Inflammatory macrophage treated with lipopolysaccharide for 1 hour (primary cell): ENCODE data around the gene RAMACL.
"Not testable (repeated sequence)": the region's sequence is repeated elsewhere in the genome, so short reads cannot be mapped to it uniquely, and the experiment has no call there.

Experiments used
- DNase-seq, 2 donors: peaks; one replicate each; pipeline ENCODE4 v3.0.0-alpha.2; 2020 to 2022

The RAMACL gene

GRCh38 chr6:166595061-166595780 lies 8.7 kb upstream of the RAMACL start:
- DNase-seq = no peak

GRCh38 chr6:166592821-166593220 lies 6.3 kb upstream of the RAMACL start:
- DNase-seq = no peak

- DNase-seq = no peak
Measured at GRCh38 chr6:166591961-166592520, 5.6 kb upstream of the RAMACL start.

GRCh38 chr6:166591026-166591425 lies 4.5 kb upstream of the RAMACL start:
- DNase-seq = no peak

- no peak for DNase-seq
Measured at GRCh38 chr6:166589786-166590574, 3.5 kb upstream of the RAMACL start.

GRCh38 chr6:166589337-166589731 lies 2.9 kb upstream of the RAMACL start:
- DNase-seq = no peak

- DNase-seq = peak; percentile 82 to 83
Measured at GRCh38 chr6:166588691-166589336, 2.3 kb upstream of the RAMACL start.

GRCh38 chr6:166587631-166588413 lies 1.3 kb upstream of the RAMACL start:
- DNase-seq = peak in 1 of 2 donors; percentile 54

- peak; percentile 39 to 62 for DNase-seq
Measured at GRCh38 chr6:166584853-166585429, 1.5 kb downstream of the RAMACL start.

- peak; percentile 26 to 56 for DNase-seq
Measured at GRCh38 chr6:166584155-166584554, 2.3 kb downstream of the RAMACL start.

GRCh38 chr6:166583230-166583965 lies 3.1 kb downstream of the RAMACL start:
- DNase-seq = no peak

- no peak for DNase-seq
Measured at GRCh38 chr6:166582258-166582657, 4.2 kb downstream of the RAMACL start.

- not testable (repeated sequence) for DNase-seq
Measured at GRCh38 chr6:166581801-166582200, 4.7 kb downstream of the RAMACL start.

- no peak for DNase-seq
Measured at GRCh38 chr6:166581091-166581511, 5.4 kb downstream of the RAMACL start.

- no peak for DNase-seq
Measured at GRCh38 chr6:166580076-166581050, 6.1 kb downstream of the RAMACL start.

GRCh38 chr6:166579237-166579850 lies 7.1 kb downstream of the RAMACL start:
- no peak for DNase-seq

GRCh38 chr6:166578536-166579236 lies 7.8 kb downstream of the RAMACL start:
- DNase-seq = no peak

- DNase-seq = no peak
Measured at GRCh38 chr6:166575205-166575604, 11.3 kb downstream of the RAMACL start.
